HG03521 (cell line): ENCODE data around the gene AP4B1.

Experiments used
- ATAC-seq: cut with Tn5 transposase; IDR thresholded peaks from one replicate; pipeline ENCODE4 v1.9.1; 2021; ENCODE audit warnings: mild to moderate bottlenecking, moderate library complexity; ENCODE audit not compliant: unreplicated experiment

The AP4B1 gene

GRCh38 chr1:113930499-113931161, 26.0 kb upstream of the AP4B1 start:
- ATAC-seq: peak; percentile 33

- peak; percentile 24 for ATAC-seq
These were observed 25.3 kb upstream of the AP4B1 start for GRCh38 chr1:113929750-113930498.

GRCh38 chr1:113928941-113929749, 24.5 kb upstream of the AP4B1 start, which contains the start of gene HIPK1:
HIPK1 (plus strand) TSS chr1:113929324.
- peak; percentile 59 for ATAC-seq

GRCh38 chr1:113928187-113928930, 23.8 kb upstream of the AP4B1 start:
- ATAC-seq: no peak

GRCh38 chr1:113924473-113924872, 19.9 kb upstream of the AP4B1 start:
- ATAC-seq: no peak

- ATAC-seq: no peak
These were observed 18.4 kb upstream of the AP4B1 start for GRCh38 chr1:113922957-113923356.

- no peak for ATAC-seq
These were observed 13.6 kb upstream of the AP4B1 start for GRCh38 chr1:113918243-113918642.

GRCh38 chr1:113917400-113918082, 12.9 kb upstream of the AP4B1 start:
- no peak for ATAC-seq

GRCh38 chr1:113916974-113917373, 12.4 kb upstream of the AP4B1 start:
- no peak for ATAC-seq

- ATAC-seq: no peak
These were observed 9.5 kb upstream of the AP4B1 start for GRCh38 chr1:113913887-113914664.

GRCh38 chr1:113913312-113913668, 8.7 kb upstream of the AP4B1 start:
- no peak for ATAC-seq

GRCh38 chr1:113912594-113913311, 8.2 kb upstream of the AP4B1 start:
- no peak for ATAC-seq

GRCh38 chr1:113905435-113905861, 849 bp upstream of the AP4B1 start:
- peak; percentile 1 for ATAC-seq

GRCh38 chr1:113904293-113904673, 316 bp downstream of the AP4B1 start:
- peak; percentile 23 for ATAC-seq

- no peak for ATAC-seq
These were observed 902 bp downstream of the AP4B1 start for GRCh38 chr1:113903501-113904292.

GRCh38 chr1:113901191-113901590, 3.4 kb downstream of the AP4B1 start:
- ATAC-seq: no peak

- no peak for ATAC-seq
These were observed 5.5 kb downstream of the AP4B1 start for GRCh38 chr1:113899111-113899510.

- ATAC-seq: no peak
These were observed 6.3 kb downstream of the AP4B1 start for GRCh38 chr1:113898241-113898814.
